ENCODE data around the gene FCGR3B.
"Not testable (repeated sequence)": the region's sequence is repeated elsewhere in the genome, so short reads cannot be mapped to it uniquely, and the experiment has no call there.

- TF ChIP-seq CTCF (conservative IDR thresholded peaks at IDR 0.05; ENCODE audit: low read depth in 2 of 2); EZH2phosphoT487 (IDR thresholded peaks at IDR 0.05; ENCODE audit: unreplicated experiment); POLR2AphosphoS5 (IDR thresholded peaks at IDR 0.05; ENCODE audit: low read depth); REST (IDR thresholded peaks at IDR 0.05; ENCODE audit: unreplicated experiment); JUNB (IDR thresholded peaks at IDR 0.05; ENCODE audit: unreplicated experiment); EZH2 (IDR thresholded peaks at IDR 0.05; ENCODE audit: low read depth, unreplicated experiment); CREB1 (CRISPR knock-in tag; IDR thresholded peaks at IDR 0.05; ENCODE audit: low read depth); ZNF331 (CRISPR knock-in tag; IDR thresholded peaks at IDR 0.05; ENCODE audit: low read depth); STAT1 (IDR thresholded peaks at IDR 0.05; ENCODE audit: unreplicated experiment): not testable (repeated sequence)
Measured at GRCh38 chr1:161644855-161645254, 13.9 kb upstream of the FCGR3B start.

Data from GM23338 (cell line).